B cell (primary cell): Measurements from ENCODE around the gene DERA. TPM values are rescaled to one million over a fixed set of nuclear protein-coding genes. Genes with fewer than 3 reads are reported as not detected.
"Not testable (repeated sequence)": the region's sequence is repeated elsewhere in the genome, so short reads cannot be mapped to it uniquely, and the experiment has no call there.

Experiments
- ATAC-seq: fragments of 200-7000 bp; cut with Tn5 transposase; one replicate; pipeline ENCODE4 v1.10.0; 2021; ENCODE audit warnings: low read depth, mild to moderate bottlenecking, moderate number of reproducible peaks, moderate library complexity
- CTCF ChIA-PET: fragments of 350-600 bp; sonication (Branson Sonifier 250); formaldehyde crosslinking; loops from one replicate; lab custom pipeline; 2021; ENCODE audit warnings: antibody characterized with exemption, inconsistent platforms; lab: Charles Lee
- POLR2A ChIA-PET: fragments of 350-600 bp; sonication (Branson Sonifier 250); formaldehyde crosslinking; loops from one replicate; lab custom pipeline; 2021; ENCODE audit warnings: antibody characterized with exemption; lab: Charles Lee
- DNase-seq: peaks from one replicate; pipeline ENCODE4 v3.0.0; 2013
- H2AFZ ChIP-seq: 2 replicates; pipeline ENCODE4 v1.6.1; 2012; ENCODE audit warnings: mild to moderate bottlenecking, low read depth, low read length; ENCODE audit not compliant: insufficient read depth, poor library complexity, severe bottlenecking
- H3K27ac ChIP-seq, 2 donors: 1 replicate in 1 of 2; 2 replicates in 1 of 2; pipeline ENCODE4 v1.5.1; 2012 to 2013; ENCODE audit warnings: low read length in 2 of 2, mild to moderate bottlenecking in 2 of 2, moderate library complexity in 1 of 2
- H3K27me3 ChIP-seq, 4 experiments: fragments of 200-600 bp in 1 of 4; sonication (generic) in 1 of 4; replicated peaks in 1 of 4; 1 replicate in 2 of 4; 2 replicates in 2 of 4; pipeline versions ENCODE4 v1.6.1 to v1.7.0; 2013 to 2016; ENCODE audit warnings: low read length in 3 of 4, mild to moderate bottlenecking in 2 of 4, mixed read lengths in 1 of 4, moderate library complexity in 1 of 4; ENCODE audit not compliant: insufficient read depth in 4 of 4, control insufficient read depth in 3 of 4; ENCODE audit errors: control extremely low read depth in 1 of 4
- H3K36me3 ChIP-seq, 2 experiments: replicated peaks in 1 of 2; 1 replicate in 1 of 2; 2 replicates in 1 of 2; pipeline versions ENCODE4 v1.6.1 to v1.7.1; 2013; ENCODE audit warnings: low read length in 1 of 2; ENCODE audit not compliant: insufficient read depth in 2 of 2, control insufficient read depth in 1 of 2; ENCODE audit errors: control extremely low read depth in 1 of 2, extremely low read depth in 1 of 2
- H3K4me1 ChIP-seq, 2 donors: fragments of 200-600 bp in 1 of 2; sonication (generic) in 1 of 2; 1 replicate in 1 of 2; 2 replicates in 1 of 2; pipeline versions ENCODE4 v1.5.1 to v1.6.1; 2013 to 2017; ENCODE audit warnings: low read length in 2 of 2; ENCODE audit not compliant: control insufficient read depth in 2 of 2, insufficient read depth in 2 of 2
- H3K4me2 ChIP-seq: replicated peaks from 2 replicates; pipeline ENCODE3; 2012; ENCODE audit warnings: mild to moderate bottlenecking, low read depth, low read length; ENCODE audit not compliant: poor library complexity, severe bottlenecking
- H3K4me3 ChIP-seq, 5 experiments: fragments of 200-600 bp in 1 of 5; sonication (generic) in 1 of 5; 1 replicate in 3 of 5; 2 replicates in 2 of 5; pipeline versions ENCODE4 v1.5.1 to v1.7.0; 2011 to 2016; ENCODE audit warnings: low read length in 4 of 5, mild to moderate bottlenecking in 4 of 5, low read depth in 2 of 5, control low read depth in 1 of 5, moderate library complexity in 1 of 5; ENCODE audit not compliant: insufficient read depth in 1 of 5; ENCODE audit errors: control extremely low read depth in 1 of 5, extremely low read depth in 1 of 5
- H3K79me2 ChIP-seq: fragments of 200-600 bp; sonication (generic); one replicate; pipeline ENCODE4 v1.6.0; 2016; ENCODE audit warnings: low read length; ENCODE audit not compliant: control insufficient read depth, insufficient read depth
- H3K9ac ChIP-seq: fragments of 200-600 bp; sonication (generic); 2 replicates; pipeline ENCODE4 v1.6.1; 2017; ENCODE audit warnings: mild to moderate bottlenecking, low read length, moderate library complexity
- H3K9me3 ChIP-seq, 3 donors: one replicate each; pipeline versions ENCODE4 v1.6.1 to v1.7.1; 2013; ENCODE audit warnings: low read length in 2 of 3; ENCODE audit not compliant: control insufficient read depth in 2 of 3, insufficient read depth in 1 of 3; ENCODE audit errors: control extremely low read depth in 1 of 3
- H4K20me1 ChIP-seq: 2 replicates; pipeline ENCODE4 v1.6.0; 2012; ENCODE audit warnings: mild to moderate bottlenecking, low read length; ENCODE audit not compliant: insufficient read depth, control insufficient read depth, poor library complexity, severe bottlenecking
- H3K27ac Mint-ChIP-seq: one replicate; pipeline ENCODE4 v1.8.0; 2021; ENCODE audit warnings: mixed read lengths
- H3K27me3 Mint-ChIP-seq: one replicate; pipeline ENCODE4 v1.8.0; 2021; ENCODE audit warnings: mixed read lengths
- H3K4me1 Mint-ChIP-seq: one replicate; pipeline ENCODE4 v1.8.0; 2021; ENCODE audit warnings: mixed read lengths
- H3K4me3 Mint-ChIP-seq: one replicate; pipeline ENCODE4 v1.8.0; 2021; ENCODE audit warnings: mixed read lengths
- H3K9me3 Mint-ChIP-seq: one replicate; pipeline ENCODE4 v1.8.0; 2022; ENCODE audit warnings: mixed read lengths; ENCODE audit not compliant: insufficient read depth
- CTCF ChIP-seq: fragments of 200-600 bp; IDR thresholded peaks from one replicate; pipeline ENCODE4 v1.8.0; 2022; ENCODE audit warnings: antibody characterized with exemption, mild to moderate bottlenecking
- EZH2 ChIP-seq: IDR thresholded peaks from 2 replicates; pipeline ENCODE4 v1.6.1; 2012; ENCODE audit warnings: borderline replicate concordance, low read depth, mild to moderate bottlenecking, moderate library complexity, low read length; ENCODE audit not compliant: insufficient read depth, poor library complexity, severe bottlenecking
- WGBS: methylation state at CpG from one replicate; pipeline ENCODE4 v1.1.5; 2013; ENCODE audit warnings: missing lambda C conversion rate; ENCODE audit not compliant: insufficient coverage; 5-methylcytosine and 5-hydroxymethylcytosine counted together
- intact Hi-C: fragments of 100-400 bp; cut with micrococcal nuclease; formaldehyde crosslinking; loops from one replicate; pipeline ENCODE4 v1.10.0; 2022
- polyA plus RNA-seq: library from polyadenylated mRNA; depleted of rRNA; stranded (reverse); fragments of >200 nt; gene quantifications from 2 replicates; pipeline ENCODE4 v1.2.3, GENCODE V29; 2012
- total RNA-seq, 2 donors: library from RNA; stranded (reverse); fragments of 120-200 nt in 1 of 2; gene quantifications; 1 replicate in 1 of 2; 2 replicates in 1 of 2; pipeline versions ENCODE4 v1.2.3 to v1.2.4, GENCODE V29; 2013 to 2022

The DERA gene
- total and polyA plus RNA-seq, 2 donors (not counting 1 experiment from before 2014, with no cell fraction given) = 9.4 to 20.5 TPM

- Histone ChIP-seq H3K79me2 (no peaks in the 10 kb centered on the region), H3K4me2 (no peak overlapping the region), H3K4me1 (no peaks in the 10 kb centered on the region), H3K9ac (no peak overlapping the region), H3K27ac (no peak overlapping the region), H3K4me3 (no peak overlapping the region), H4K20me1 (no peaks in the 10 kb centered on the region), H3K36me3 (peaks cover 0 to 6% of the 10 kb centered on the region in 2 experiments), H3K9me3 (peaks cover 1 to 22% (median 14%) of the 10 kb centered on the region in 3 donors), H2AFZ (no peak overlapping the region), H3K27me3 (no peaks in the 10 kb centered on the region)
- H3K27ac Mint-ChIP-seq = no peak overlapping the region
- ChIA-PET CTCF (no interaction called here), POLR2A (no interaction called here)
- peaks cover 14% of the 10 kb centered on the region for H3K9me3 Mint-ChIP-seq
- no peaks in the 10 kb centered on the region for H3K27me3 Mint-ChIP-seq
- intact Hi-C loops = no loop called here
- no peak for ATAC-seq
- H3K4me1 Mint-ChIP-seq = no peaks in the 10 kb centered on the region
- TF ChIP-seq CTCF = no peak
- no peak for TF ChIP-seq EZH2
- no peak for DNase-seq
- no peak overlapping the region for H3K4me3 Mint-ChIP-seq
These were observed 101.0 kb downstream of the DERA start for GRCh38 chr12:16012117-16012516.

DNA sequence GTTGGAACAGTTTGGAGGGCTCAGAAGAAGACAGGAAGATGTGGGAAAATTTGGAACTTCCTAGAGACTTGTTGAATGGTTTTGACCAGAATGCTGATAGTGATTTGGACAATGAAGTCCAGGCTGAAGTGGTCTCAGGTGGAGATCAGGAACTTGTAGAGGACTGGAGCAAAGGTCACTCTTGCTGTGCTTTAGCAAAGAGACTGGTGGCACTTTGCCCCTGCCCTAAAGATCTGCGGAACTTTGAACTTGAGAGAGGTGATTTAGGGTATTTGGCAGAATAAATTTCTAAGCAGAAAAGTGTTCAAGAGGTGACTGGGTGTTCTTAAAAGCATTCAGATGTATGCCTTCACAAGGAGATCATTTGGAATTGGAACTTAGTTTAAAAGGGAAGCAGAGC is 102.6 kb downstream of the DERA start:
- H3K27me3 Mint-ChIP-seq, ATAC-seq, H3K4me3 ChIP-seq, CTCF ChIA-PET, DNase-seq, POLR2A ChIA-PET, H3K27me3 ChIP-seq, H3K4me3 Mint-ChIP-seq, H3K4me1 Mint-ChIP-seq, H3K36me3 ChIP-seq, H3K27ac ChIP-seq, H3K4me1 ChIP-seq, H3K4me2 ChIP-seq, intact Hi-C loops, H2AFZ ChIP-seq, H3K27ac Mint-ChIP-seq, H3K79me2 ChIP-seq, H3K9ac ChIP-seq, H4K20me1 ChIP-seq: not testable (repeated sequence)
- H3K9me3 Mint-ChIP-seq = peaks cover 15% of the 10 kb centered on the region
- H3K9me3 ChIP-seq = peaks cover 1 to 22% (median 14%) of the 10 kb centered on the region in 3 donors
- 100% methylated on average over 1 of the region's 1 CpG for WGBS

DNA sequence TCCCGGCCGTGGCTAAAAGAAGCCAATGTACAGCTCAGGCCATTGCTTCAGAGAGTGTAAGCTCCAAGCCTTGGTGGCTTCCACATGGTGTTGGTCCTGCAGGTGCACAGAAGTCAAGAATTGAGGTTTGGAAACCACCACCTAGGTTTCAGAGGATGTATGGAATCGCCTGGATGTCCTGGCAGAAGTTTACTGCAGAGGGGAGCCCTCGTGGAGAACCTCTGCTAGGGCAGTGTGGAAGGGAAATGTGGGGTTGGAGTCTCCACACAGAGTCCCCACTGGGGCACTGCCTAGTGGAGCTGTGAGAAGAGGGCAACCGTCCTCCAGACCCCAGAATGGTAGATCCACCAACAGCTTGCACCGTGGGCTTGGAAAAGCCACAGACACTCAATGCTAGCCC is 103.3 kb downstream of the DERA start:
- intact Hi-C loops = not testable (repeated sequence)

More for the DNA sequence above, 103.3 kb downstream of the DERA start:
- H3K4me2 ChIP-seq, H3K4me3 ChIP-seq, H2AFZ ChIP-seq, H3K27ac Mint-ChIP-seq, H3K36me3 ChIP-seq, ATAC-seq, DNase-seq, H3K27ac ChIP-seq, POLR2A ChIA-PET, H3K79me2 ChIP-seq, H3K4me1 Mint-ChIP-seq, CTCF ChIA-PET, H3K4me3 Mint-ChIP-seq, H3K9ac ChIP-seq, H3K27me3 ChIP-seq, H3K27me3 Mint-ChIP-seq, H4K20me1 ChIP-seq, H3K4me1 ChIP-seq: not testable (repeated sequence)
- peaks cover 15% of the 10 kb centered on the region for H3K9me3 Mint-ChIP-seq
- WGBS = 99% methylated on average over 6 of the region's 6 CpGs
- H3K9me3 ChIP-seq = peaks cover 1 to 22% (median 14%) of the 10 kb centered on the region in 3 donors
